K562 (cell line): ENCODE data around the gene AP1B1. TPM values are rescaled to one million over a fixed set of nuclear protein-coding genes. Genes with fewer than 3 reads are reported as not detected.
A peak's percentile ranks its signal among the peaks of the same experiment; 100 is the strongest.

Experiments
- ATAC-seq: fragments of 200-7000 bp; cut with Tn5 transposase; 3 replicates; pipeline ENCODE4 v1.9.1; 2020; ENCODE audit warnings: moderate library complexity
- BruUV-seq: library from RNA; stranded (reverse); fragments of 400-500 nt; replicated peaks from 2 replicates; lab custom pipeline; 2021; lab: Mats Ljungman, UMichigan
- CTCF ChIA-PET: fragments of 300-600 bp; formaldehyde crosslinking; extraction: SDS; loops from one replicate; lab custom pipeline; 2021; ENCODE audit warnings: low intra/inter-chr PET ratio; lab: Yijun Ruan, JAX
- POLR2A ChIA-PET: fragments of 300-600, 350-650 bp; sonication (Branson Sonifier 250); formaldehyde crosslinking; extraction: SDS; loops from one replicate; lab custom pipeline; 2021; ENCODE audit warnings: antibody characterized with exemption, inconsistent platforms; lab: Yijun Ruan, JAX
- DNase-seq, 4 experiments: peaks; one replicate each; pipeline versions ENCODE4 v3.0.0 to v3.0.0-alpha.2; 2011 to 2018; ENCODE audit warnings: low spot score in 3 of 4, mixed read lengths in 3 of 4; ENCODE audit errors: extremely low read depth in 1 of 4
- FAIRE-seq: peaks from 2 replicates; lab custom pipeline; 2011; peaks lifted over from hg19 to GRCh38; lab: Jason Lieb, UNC
- H2AFZ ChIP-seq: 2 replicates; pipeline ENCODE4 v1.6.0; 2011; ENCODE audit warnings: low read depth, low read length, control low read depth, inconsistent platforms
- H3K27ac ChIP-seq: fragments of 200-600 bp; 3 replicates; pipeline ENCODE4 v1.8.0; 2011; ENCODE audit warnings: low read depth, mild to moderate bottlenecking, control low read depth, inconsistent platforms, low read length, moderate library complexity, mixed read lengths; ENCODE audit errors: extremely low read depth
- H3K27me3 ChIP-seq, 2 experiments: fragments of 300-600 bp in 1 of 2; 2 replicates in 1 of 2; 3 replicates in 1 of 2; pipeline versions ENCODE4 v1.6.0 to v1.8.0; 2011; ENCODE audit warnings: inconsistent platforms in 2 of 2, low read length in 2 of 2, mild to moderate bottlenecking in 1 of 2, mixed read lengths in 1 of 2, moderate library complexity in 1 of 2; ENCODE audit not compliant: control insufficient read depth in 2 of 2, insufficient read depth in 2 of 2
- H3K36me3 ChIP-seq: fragments of 300-600 bp; 3 replicates; pipeline ENCODE4 v1.8.0; 2011; ENCODE audit warnings: mild to moderate bottlenecking, low read length, inconsistent platforms; ENCODE audit not compliant: control insufficient read depth, insufficient read depth
- H3K4me1 ChIP-seq, 2 experiments: fragments of 200-600 bp in 1 of 2; replicated peaks in 1 of 2; 2 replicates in 1 of 2; 3 replicates in 1 of 2; pipeline versions ENCODE4 v1.5.1 to v1.8.0; 2011; ENCODE audit warnings: inconsistent platforms in 2 of 2, low read length in 2 of 2, mild to moderate bottlenecking in 1 of 2, mixed read lengths in 1 of 2, moderate library complexity in 1 of 2; ENCODE audit not compliant: control insufficient read depth in 2 of 2, insufficient read depth in 2 of 2
- H3K4me2 ChIP-seq: 2 replicates; pipeline ENCODE4 v1.6.1; 2011; ENCODE audit warnings: low read length, control low read depth, inconsistent platforms, mixed read lengths; ENCODE audit not compliant: insufficient read depth
- H3K4me3 ChIP-seq: fragments of 200-600 bp; sonication (generic), shearing (Covaris generic); 2 replicates; pipeline ENCODE4 v1.5.1; 2016; ENCODE audit warnings: control low read depth, inconsistent platforms
- H3K79me2 ChIP-seq: fragments of 200-600 bp; 3 replicates; pipeline ENCODE4 v1.8.0; 2011; ENCODE audit warnings: low read length, inconsistent platforms; ENCODE audit not compliant: control insufficient read depth, insufficient read depth
- H3K9ac ChIP-seq, 2 experiments: 2 replicates each; pipeline versions ENCODE4 v1.6.0 to v1.6.1; 2011; ENCODE audit warnings: low read depth in 2 of 2, low read length in 2 of 2, control low read depth in 1 of 2, inconsistent platforms in 1 of 2, mild to moderate bottlenecking in 1 of 2, mixed read lengths in 1 of 2; ENCODE audit not compliant: insufficient read depth in 1 of 2
- H3K9me1 ChIP-seq: one replicate; pipeline ENCODE4 v1.6.0; 2011; ENCODE audit warnings: inconsistent platforms, mild to moderate bottlenecking, low read length, moderate library complexity; ENCODE audit not compliant: control insufficient read depth, insufficient read depth
- H3K9me3 ChIP-seq: replicated peaks from 2 replicates; pipeline ENCODE4 v1.5.1; 2011; ENCODE audit warnings: low read depth, low read length, inconsistent platforms; ENCODE audit not compliant: control insufficient read depth, insufficient read depth
- H4K20me1 ChIP-seq: replicated peaks from 2 replicates; pipeline ENCODE4 v1.6.1; 2011; ENCODE audit warnings: low read length, inconsistent platforms, mixed read lengths; ENCODE audit not compliant: control insufficient read depth, insufficient read depth
- HINFP ChIP-seq: fragments of 450-650 bp; conservative IDR thresholded peaks from 2 replicates; pipeline ENCODE4 v1.6.1; 2016; ENCODE audit warnings: missing genetic modification characterization, low read depth, mild to moderate bottlenecking, control low read depth, missing compliant biosample characterization
- HIVEP1 ChIP-seq: fragments of 250-450 bp; sonication (Bioruptor Pico); IDR thresholded peaks from 2 replicates; pipeline ENCODE4 v1.4.0; 2020; ENCODE audit warnings: mild to moderate bottlenecking
- MAZ ChIP-seq, 2 experiments: fragments of 450-650 bp in 1 of 2; sonication (generic) in 1 of 2; formaldehyde crosslinking; IDR thresholded peaks in 1 of 2; conservative IDR thresholded peaks in 1 of 2; 2 replicates each; pipeline versions ENCODE4 v1.4.0 to v1.5.0; 2020; ENCODE audit warnings: mild to moderate bottlenecking in 1 of 2, missing genetic modification reagents in 1 of 2
- NBN ChIP-seq: fragments of 450-650 bp; IDR thresholded peaks from 2 replicates; pipeline ENCODE4 v1.6.1; 2016; ENCODE audit warnings: low read depth, mild to moderate bottlenecking
- NUFIP1 ChIP-seq: fragments of 450-650 bp; IDR thresholded peaks from 2 replicates; pipeline ENCODE4 v1.6.1; 2018; ENCODE audit not compliant: partially characterized antibody
- PHB ChIP-seq: fragments of 250-450 bp; sonication (Bioruptor Pico); IDR thresholded peaks from 2 replicates; pipeline ENCODE4 v1.5.0; 2021
- RAD51 ChIP-seq: fragments of 450-650 bp; IDR thresholded peaks from 2 replicates; pipeline ENCODE4 v1.7.1; 2016; ENCODE audit warnings: low read depth, mild to moderate bottlenecking, borderline replicate concordance
- SREBF1 ChIP-seq: fragments of 150-350 bp; IDR thresholded peaks from 2 replicates; pipeline ENCODE4 v1.6.1; 2014; ENCODE audit warnings: antibody characterized with exemption, low read depth, low read length, borderline replicate concordance
- TAF9B ChIP-seq: fragments of 450-650 bp; IDR thresholded peaks from 2 replicates; pipeline ENCODE4 v1.6.1; 2018; ENCODE audit warnings: mild to moderate bottlenecking; ENCODE audit not compliant: partially characterized antibody
- ZNF280A ChIP-seq: fragments of 450-650 bp; IDR thresholded peaks from 2 replicates; pipeline ENCODE4 v1.6.1; 2018; ENCODE audit warnings: mild to moderate bottlenecking, low read depth; ENCODE audit not compliant: partially characterized antibody
- ZNF384 ChIP-seq: IDR thresholded peaks from 2 replicates; pipeline ENCODE4 v1.6.1; 2012; ENCODE audit warnings: low read depth, low read length, improper control_type of control experiment
- ZNF512 ChIP-seq: IDR thresholded peaks from 2 replicates; pipeline ENCODE4 v1.6.1; 2016; ENCODE audit warnings: missing genetic modification characterization, missing compliant biosample characterization
- ZNF592 ChIP-seq: fragments of 450-650 bp; IDR thresholded peaks from 2 replicates; pipeline ENCODE4 v1.6.1; 2017; ENCODE audit warnings: antibody characterized with exemption, mild to moderate bottlenecking
- ZNF75A ChIP-seq: fragments of 450-650 bp; formaldehyde crosslinking; IDR thresholded peaks from 2 replicates; pipeline ENCODE4 v1.4.0; 2020; ENCODE audit warnings: mild to moderate bottlenecking
- ZSCAN29 ChIP-seq: fragments of 450-650 bp; IDR thresholded peaks from 2 replicates; pipeline ENCODE4 v1.6.1; 2017
- WGBS: fragments of 100-300 bp; shearing (Covaris generic); methylation state at CpG from one replicate; pipeline ENCODE4 v1.1.6; 2016; ENCODE audit warnings: low coverage, mixed read lengths; ENCODE audit not compliant: insufficient coverage; ENCODE audit errors: missing lambda C conversion rate; 5-methylcytosine and 5-hydroxymethylcytosine counted together
- in situ Hi-C: fragments of 300-500 bp; cut with MboI; formaldehyde crosslinking; loops from 4 replicates; pipeline ENCODE4 v1.15.0; 2018; ENCODE audit warnings: inconsistent platforms, mixed read lengths
- intact Hi-C: fragments of 100-400 bp; cut with micrococcal nuclease; formaldehyde crosslinking; loops from 2 replicates; pipeline ENCODE4 v1.14.2; 2022
- polyA plus RNA-seq, 8 experiments: library from polyadenylated mRNA; depleted of rRNA in 4 of 8; stranded (reverse) in 5 of 8; unstranded in 3 of 8; fragments of >200 nt; fragmentation: Nextera tagmentation in 2 of 8; fragmentation: Illumina TruSeq in 1 of 8; extraction: Ambion mirVana in 2 of 8; extraction: Trizol in 1 of 8; gene quantifications; 2 replicates each; pipeline versions ENCODE4 v1.2.1 to v1.2.3, GENCODE V29; 2011 to 2014; ENCODE audit warnings: inconsistent platforms in 1 of 8, missing spikeins in 1 of 8
- total RNA-seq, 7 experiments: library from RNA; depleted of rRNA in 6 of 7; stranded (reverse); fragments of >200 nt in 6 of 7; fragmentation: Illumina TruSeq in 2 of 7; extraction: Trizol in 2 of 7; gene quantifications; 2 replicates each; pipeline versions ENCODE4 v1.2.1 to v1.2.3, GENCODE V29; 2011 to 2021; ENCODE audit warnings: low replicate concordance in 1 of 7

AP1B1 gene
- total and polyA plus RNA-seq, 9 of the 15 experiments (the other 6 are each of a cell fraction or from before 2014, with no cell fraction given), result 1.2 to 60.9 (median 30.1) TPM

- no peak overlapping the region for H3K9ac ChIP-seq
- in situ Hi-C loops (no loop called here), intact Hi-C loops (no loop called here)
- BruUV-seq, result no TSS peak
- H3K79me2 ChIP-seq, result no peaks in the 10 kb centered on the region
- WGBS, result 0% methylated on average over 5 of the region's 5 CpGs
- H3K9me3 ChIP-seq, result no peaks in the 10 kb centered on the region
- FAIRE-seq, result no peak
- ChIA-PET POLR2A (interaction anchor here (0.7 to 1.0 kb wide), 3 partner anchors 13 to 1157 kb away, joined by 3 to 4 read pairs (median 3); partner anchors contain the start of gene EWSR1), CTCF (no interaction called here)
- H3K4me3 ChIP-seq, result no peak overlapping the region
- H3K27ac ChIP-seq, result no peak overlapping the region
- H3K4me2 ChIP-seq, result no peak overlapping the region
- H3K27me3 ChIP-seq, result peaks cover 5 to 10% of the 10 kb centered on the region in 2 experiments; a peak in 3 of 5 replicates
- H4K20me1 ChIP-seq, result no peaks in the 10 kb centered on the region
- H3K4me1 ChIP-seq, result no peaks in the 10 kb centered on the region
- no peaks in the 10 kb centered on the region for H3K9me1 ChIP-seq
- no peak overlapping the region for H2AFZ ChIP-seq
- no peaks in the 10 kb centered on the region for H3K36me3 ChIP-seq
- peak in 1 of 4 experiments; percentile 29 for DNase-seq
- ATAC-seq, result no peak
- TF ChIP-seq ZNF75A, result no peak
- no peak for TF ChIP-seq RAD51
- TF ChIP-seq NBN, result no peak
- no peak for TF ChIP-seq ZNF592
- TF ChIP-seq PHB (CRISPR knock-in tag), result no peak
- TF ChIP-seq SREBF1, result no peak
- no peak for TF ChIP-seq NUFIP1
- TF ChIP-seq ZSCAN29, result no peak
- no peak for TF ChIP-seq HINFP (tag)
- TF ChIP-seq HIVEP1 (CRISPR knock-in tag), result no peak
- no peak for TF ChIP-seq ZNF384
- no peak for TF ChIP-seq ZNF280A
- no peak for TF ChIP-seq ZNF512 (tag)
- no peak for TF ChIP-seq MAZ (CRISPR knock-in tag; conservative IDR thresholded peaks at IDR 0.05 in 1 of 2, IDR thresholded peaks at IDR 0.05 in 1 of 2)
- no peak for TF ChIP-seq TAF9B
Measured at GRCh38 chr22:29431986-29432385, 43.6 kb upstream of the AP1B1 start.
